GM18867 (cell line): ENCODE results near the gene POMT1.
"Not testable (repeated sequence)": the region's sequence is repeated elsewhere in the genome, so short reads cannot be mapped to it uniquely, and the experiment has no call there.

Experiments used
- ATAC-seq: cut with Tn5 transposase; IDR thresholded peaks from one replicate; pipeline ENCODE4 v1.9.1; 2021; ENCODE audit warnings: mild to moderate bottlenecking, moderate library complexity; ENCODE audit not compliant: unreplicated experiment

The POMT1 gene

GRCh38 chr9:131492070-131492469, 10.6 kb upstream of the POMT1 start:
- ATAC-seq, result no peak

DNA sequence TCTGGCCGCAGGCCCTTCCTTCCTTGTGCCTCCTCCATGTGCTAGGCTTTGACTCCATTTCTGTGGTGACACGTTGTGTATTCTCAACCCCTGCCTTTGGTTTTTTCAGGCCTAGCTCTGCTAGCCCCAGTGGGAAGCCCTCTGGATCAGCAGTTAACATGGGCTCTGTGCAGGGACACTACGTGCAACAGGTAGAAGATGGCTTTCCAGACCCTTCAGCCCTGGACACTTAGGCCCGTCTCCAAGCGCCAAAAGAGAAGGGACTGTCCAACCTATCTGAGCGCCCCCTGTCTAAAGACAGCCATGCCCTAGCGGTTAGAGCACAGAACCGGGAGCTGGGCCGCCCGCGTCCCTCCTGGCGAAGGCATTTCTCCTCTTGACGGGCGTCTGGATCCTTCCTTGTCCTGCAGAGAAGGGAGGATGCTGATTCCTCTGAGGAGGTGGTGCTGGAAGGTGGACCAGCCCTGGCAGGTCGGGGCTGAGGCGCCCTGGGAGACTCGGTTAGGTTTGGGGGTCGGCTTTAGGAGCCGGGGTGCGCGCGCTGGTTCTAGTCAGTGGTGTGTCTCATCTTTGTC, 8.3 kb upstream of the POMT1 start:
- ATAC-seq, result no peak

- ATAC-seq, result no peak
Measured at GRCh38 chr9:131495785-131496184, 6.9 kb upstream of the POMT1 start.

- no peak for ATAC-seq
Measured at GRCh38 chr9:131496844-131497405, 5.8 kb upstream of the POMT1 start.

- no peak for ATAC-seq
Measured at GRCh38 chr9:131499254-131499767, 3.4 kb upstream of the POMT1 start.

DNA sequence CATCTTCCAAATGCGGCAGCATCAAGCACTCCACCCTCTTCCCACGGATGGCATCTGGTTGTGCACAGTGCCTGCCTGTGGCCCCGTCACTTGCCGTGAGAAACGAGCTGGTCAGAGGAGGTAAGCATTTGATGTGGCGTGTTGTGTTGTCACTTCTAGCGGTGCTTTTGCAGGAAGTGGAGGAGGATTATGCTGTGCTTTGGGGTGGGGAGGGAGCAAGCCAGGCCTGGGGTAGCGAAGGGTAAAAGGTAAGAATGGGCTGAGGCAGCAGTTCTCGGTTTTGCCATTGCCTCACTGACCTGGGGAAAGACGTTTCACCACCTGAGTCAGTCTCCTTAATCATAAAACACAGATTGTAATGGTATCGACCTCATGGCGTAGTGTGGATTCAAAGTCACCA, 2.3 kb upstream of the POMT1 start:
- ATAC-seq, result no peak

GRCh38 chr9:131500939-131501541, 1.7 kb upstream of the POMT1 start:
- ATAC-seq, result no peak

- no peak for ATAC-seq
Measured at GRCh38 chr9:131503626-131504465, 1.1 kb downstream of the POMT1 start.

DNA sequence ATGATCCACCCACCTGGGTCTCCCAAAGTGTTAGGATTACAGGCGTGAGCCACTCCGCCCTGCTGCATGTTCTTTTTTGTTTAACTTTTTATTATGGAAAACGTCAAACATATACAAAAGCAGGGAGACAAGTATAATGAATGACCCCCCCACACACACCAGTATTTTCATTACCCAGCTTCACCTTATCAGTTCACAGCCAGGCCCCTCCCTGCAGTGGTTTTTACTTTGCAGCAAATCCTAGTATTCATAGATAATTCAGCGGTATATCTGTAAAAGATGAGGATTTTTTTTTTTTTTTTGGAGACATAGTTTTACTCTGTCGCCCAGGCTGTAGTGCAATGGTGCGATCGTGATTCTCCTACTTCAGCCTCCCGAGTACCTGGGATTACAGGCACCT, 2.3 kb downstream of the POMT1 start:
- ATAC-seq, result no peak

- ATAC-seq, result no peak
Measured at GRCh38 chr9:131511416-131511815, 8.7 kb downstream of the POMT1 start.

DNA sequence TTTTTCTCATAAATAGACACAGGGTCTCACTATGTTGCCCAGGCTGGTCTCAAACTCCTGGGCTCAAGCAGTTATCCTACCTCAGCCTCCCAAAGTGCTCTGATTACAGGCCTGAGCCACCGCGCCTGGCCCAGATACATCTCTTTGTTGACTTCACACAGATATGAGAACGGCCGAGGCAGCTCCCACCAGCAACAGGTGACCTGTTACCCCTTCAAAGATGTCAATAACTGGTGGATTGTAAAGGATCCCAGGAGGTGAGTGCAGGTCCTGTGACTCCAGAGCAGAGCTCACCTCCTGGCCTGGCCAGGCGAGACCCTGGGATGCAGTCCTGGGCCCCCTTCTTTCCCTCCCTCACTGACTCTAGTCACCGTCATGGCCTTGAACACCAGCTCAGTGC, 9.2 kb downstream of the POMT1 start:
- no peak for ATAC-seq

- ATAC-seq, result no peak
Measured at GRCh38 chr9:131513177-131513576, 10.5 kb downstream of the POMT1 start.

DNA sequence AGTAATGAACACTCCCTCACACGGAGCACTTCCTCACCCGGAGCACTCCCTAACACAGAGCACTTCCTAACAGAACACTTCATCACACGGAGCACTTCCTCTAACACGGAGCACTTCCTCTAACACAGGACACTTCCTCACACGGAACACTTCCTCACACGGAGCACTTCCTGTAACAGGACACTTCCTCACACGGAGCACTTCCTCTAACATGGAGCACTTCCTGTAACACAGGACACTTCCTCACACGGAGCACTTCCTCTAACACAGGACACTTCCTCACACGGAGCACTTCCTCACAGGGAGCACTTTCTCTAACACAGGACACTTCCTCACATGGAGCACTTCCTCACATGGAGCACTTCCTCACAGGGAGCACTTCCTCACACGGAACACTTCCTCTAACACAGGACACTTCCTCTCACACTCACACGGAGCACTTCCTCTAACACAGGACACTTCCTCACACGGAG, 12.9 kb downstream of the POMT1 start:
- ATAC-seq, result not testable (repeated sequence)

DNA sequence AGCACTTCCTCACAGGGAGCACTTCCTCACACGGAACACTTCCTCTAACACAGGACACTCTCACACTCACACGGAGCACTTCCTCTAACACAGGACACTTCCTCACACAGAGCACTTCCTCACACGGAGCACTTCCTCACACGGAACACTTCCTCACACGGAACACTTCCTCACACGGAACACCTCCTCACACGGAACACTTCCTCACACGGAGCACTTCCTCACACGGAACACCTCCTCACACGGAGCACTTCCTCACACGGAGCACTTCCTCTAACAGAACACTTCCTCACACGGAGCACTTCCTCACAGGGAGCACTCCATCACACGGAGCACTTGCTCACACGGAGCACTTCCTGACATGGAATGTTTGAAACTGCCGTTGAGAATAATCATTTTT, 13.4 kb downstream of the POMT1 start:
- no peak for ATAC-seq

GRCh38 chr9:131516930-131517329, 14.2 kb downstream of the POMT1 start:
- ATAC-seq, result no peak

GRCh38 chr9:131517761-131518190, 15.1 kb downstream of the POMT1 start:
- no peak for ATAC-seq

GRCh38 chr9:131518553-131518952, 15.8 kb downstream of the POMT1 start:
- no peak for ATAC-seq

DNA sequence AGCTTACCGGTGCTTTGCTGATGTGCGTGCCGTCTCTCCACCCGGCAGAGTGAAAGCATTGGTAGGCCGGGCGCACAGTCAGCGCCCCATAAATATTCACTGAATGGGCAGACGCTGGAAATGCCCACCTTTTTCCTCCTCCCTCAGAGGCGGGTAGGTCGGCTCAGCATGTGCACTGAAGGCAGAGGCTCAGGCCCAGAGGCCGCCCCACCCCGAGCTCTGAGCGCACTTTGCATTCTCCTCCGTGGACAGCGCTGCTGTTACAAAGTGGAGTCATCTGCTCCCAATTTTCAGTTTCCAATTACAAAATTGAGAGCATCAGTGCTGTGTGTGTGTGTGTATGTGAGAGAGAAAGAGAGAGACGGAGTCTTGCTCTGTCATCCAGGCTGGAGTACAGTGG, 17.8 kb downstream of the POMT1 start:
- no peak for ATAC-seq

- no peak for ATAC-seq
Measured at GRCh38 chr9:131521203-131521602, 18.5 kb downstream of the POMT1 start.

DNA sequence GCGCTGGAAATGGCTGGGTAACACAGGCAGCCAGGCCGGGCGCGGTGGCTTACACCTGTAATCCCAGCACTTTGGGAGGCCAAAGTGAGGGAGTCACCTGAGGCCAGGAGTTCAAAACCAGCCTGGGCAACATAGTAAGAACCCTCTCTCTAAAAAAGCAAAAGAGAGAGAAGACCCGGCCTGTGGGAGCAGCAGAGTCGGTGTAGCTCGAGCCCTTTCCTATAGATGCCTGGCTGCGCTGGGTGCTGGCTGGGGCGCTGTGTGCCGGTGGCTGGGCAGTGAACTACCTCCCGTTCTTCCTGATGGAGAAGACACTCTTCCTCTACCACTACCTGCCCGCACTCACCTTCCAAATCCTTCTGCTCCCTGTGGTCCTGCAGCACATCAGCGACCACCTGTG, 19.1 kb downstream of the POMT1 start:
- ATAC-seq, result no peak

- ATAC-seq, result no peak
Measured at GRCh38 chr9:131522257-131523085, 19.8 kb downstream of the POMT1 start.
